Retinal pigment epithelial cell (primary cell): ENCODE results near the gene E2F3.
"Not testable (repeated sequence)": the region's sequence is repeated elsewhere in the genome, so short reads cannot be mapped to it uniquely, and the experiment has no call there.

Experiments
- DNase-seq: peaks from one replicate; pipeline ENCODE4 v3.0.0-alpha.2; 2010; ENCODE audit warnings: low read depth
- H3K4me3 ChIP-seq: 2 replicates; pipeline ENCODE4 v1.5.1; 2011; ENCODE audit warnings: mild to moderate bottlenecking, low read length, control low read depth, moderate library complexity
- TF ChIP-seq, protein P1 (sequence below): conservative IDR thresholded peaks from 2 replicates; pipeline ENCODE4 v1.5.1; 2011; ENCODE audit warnings: low read depth, low read length, control low read depth, inconsistent platforms

E2F3 gene

DNA sequence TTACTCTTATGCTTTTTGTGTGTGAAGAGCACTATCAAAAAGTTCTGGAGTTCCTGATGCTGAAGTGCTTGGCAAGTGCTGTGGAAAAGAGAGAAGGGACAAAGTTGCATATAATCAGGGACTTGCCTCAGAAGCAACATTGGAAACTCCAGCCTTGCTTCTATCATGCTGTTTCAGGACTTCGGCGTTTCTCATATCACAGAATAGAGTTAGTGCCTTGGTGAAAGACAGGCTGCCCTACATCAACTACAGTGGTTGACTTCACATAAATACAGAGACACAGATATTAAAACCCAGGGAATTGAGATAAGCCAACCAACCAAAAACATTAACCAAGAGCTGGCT is 96.3 kb downstream of the E2F3 start:
- H3K4me3 ChIP-seq, result no peak overlapping the region
- DNase-seq, result no peak
- TF ChIP-seq, protein P1, sequence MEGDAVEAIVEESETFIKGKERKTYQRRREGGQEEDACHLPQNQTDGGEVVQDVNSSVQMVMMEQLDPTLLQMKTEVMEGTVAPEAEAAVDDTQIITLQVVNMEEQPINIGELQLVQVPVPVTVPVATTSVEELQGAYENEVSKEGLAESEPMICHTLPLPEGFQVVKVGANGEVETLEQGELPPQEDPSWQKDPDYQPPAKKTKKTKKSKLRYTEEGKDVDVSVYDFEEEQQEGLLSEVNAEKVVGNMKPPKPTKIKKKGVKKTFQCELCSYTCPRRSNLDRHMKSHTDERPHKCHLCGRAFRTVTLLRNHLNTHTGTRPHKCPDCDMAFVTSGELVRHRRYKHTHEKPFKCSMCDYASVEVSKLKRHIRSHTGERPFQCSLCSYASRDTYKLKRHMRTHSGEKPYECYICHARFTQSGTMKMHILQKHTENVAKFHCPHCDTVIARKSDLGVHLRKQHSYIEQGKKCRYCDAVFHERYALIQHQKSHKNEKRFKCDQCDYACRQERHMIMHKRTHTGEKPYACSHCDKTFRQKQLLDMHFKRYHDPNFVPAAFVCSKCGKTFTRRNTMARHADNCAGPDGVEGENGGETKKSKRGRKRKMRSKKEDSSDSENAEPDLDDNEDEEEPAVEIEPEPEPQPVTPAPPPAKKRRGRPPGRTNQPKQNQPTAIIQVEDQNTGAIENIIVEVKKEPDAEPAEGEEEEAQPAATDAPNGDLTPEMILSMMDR, result no peak

DNA sequence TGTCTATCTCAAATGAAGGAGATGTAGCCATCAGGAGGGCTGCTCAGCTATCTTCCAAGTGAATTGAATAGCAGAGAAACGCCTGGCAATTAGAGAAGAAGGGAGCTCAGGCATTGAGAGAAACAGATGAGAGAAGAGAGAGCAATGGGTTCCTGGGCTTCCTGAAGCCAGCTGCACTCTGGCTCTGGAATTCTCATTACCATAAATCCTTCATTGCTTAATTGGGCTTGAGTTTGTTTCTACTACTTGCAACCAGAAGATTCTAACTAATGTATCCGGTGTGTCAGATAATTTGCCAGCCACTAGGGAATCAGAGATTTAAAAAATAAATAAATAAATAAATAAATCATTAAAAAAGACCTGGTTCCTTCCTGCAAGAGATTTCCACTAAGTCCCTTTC is 107.5 kb downstream of the E2F3 start:
- no peak for DNase-seq
- no peak overlapping the region for H3K4me3 ChIP-seq
- TF ChIP-seq, protein P1, result no peak

- TF ChIP-seq, protein P1, result no peak
- no peak overlapping the region for H3K4me3 ChIP-seq
- DNase-seq, result no peak
Observed at GRCh38 chr6:20511852-20512251, 110.2 kb downstream of the E2F3 start.

DNA sequence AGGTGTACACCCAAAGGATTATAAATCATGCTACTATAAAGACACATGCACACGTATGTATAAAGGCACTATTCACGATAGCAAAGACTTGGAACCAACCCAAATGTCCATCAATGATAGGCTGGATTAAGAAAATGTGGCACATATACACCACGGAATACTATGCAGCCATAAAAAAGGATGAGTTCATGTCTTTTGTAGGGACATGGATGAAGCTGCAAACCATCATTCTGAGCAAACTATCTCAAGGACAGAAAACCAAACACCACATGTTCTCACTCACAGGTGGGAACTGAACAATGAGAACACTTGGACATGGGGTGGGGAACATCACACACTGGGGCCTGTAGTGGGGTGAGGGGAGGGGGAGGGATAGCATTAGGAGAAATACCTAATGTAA is 123.5 kb downstream of the E2F3 start:
- H3K4me3 ChIP-seq, DNase-seq: not testable (repeated sequence)

GRCh38 chr6:20529086-20529448 is 127.4 kb downstream of the E2F3 start:
- TF ChIP-seq, protein P1, result peak; percentile 44
- H3K4me3 ChIP-seq, DNase-seq: not testable (repeated sequence)

DNA sequence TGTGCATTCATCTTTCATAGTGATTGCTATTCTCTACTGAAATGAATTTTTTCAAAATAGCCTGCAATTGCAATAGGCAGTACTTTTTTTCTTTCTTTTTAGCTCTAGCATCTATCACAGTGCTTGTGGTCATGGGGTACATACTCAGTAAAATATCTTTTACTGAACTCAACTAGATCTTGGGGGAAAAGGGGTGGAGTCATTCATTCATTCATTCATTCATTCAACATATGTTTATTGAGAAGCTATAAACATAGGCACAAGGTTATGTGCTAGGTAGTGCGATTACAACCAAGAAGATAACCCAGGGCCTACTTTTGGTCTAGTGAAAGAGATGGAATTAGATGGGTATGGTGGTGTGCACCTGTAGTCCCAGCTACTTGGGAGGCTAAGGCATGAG is 131.2 kb downstream of the E2F3 start:
- TF ChIP-seq, protein P1, result no peak
- DNase-seq, result no peak
- no peak overlapping the region for H3K4me3 ChIP-seq

- peak overlapping the region; percentile 98 for H3K4me3 ChIP-seq
- no peak for DNase-seq
Observed at GRCh38 chr6:20533746-20534294, 132.1 kb downstream of the E2F3 start.

More at GRCh38 chr6:20533746-20534294, 132.1 kb downstream of the E2F3 start:
- TF ChIP-seq, protein P1, result no peak
